BLaER1 (cell line): ENCODE results near the gene CEP70.
"Not testable (repeated sequence)": the region's sequence is repeated elsewhere in the genome, so short reads cannot be mapped to it uniquely, and the experiment has no call there.

Experiments used
- H3K27ac ChIP-seq: shearing (Covaris generic); formaldehyde crosslinking; 2 replicates; pipeline ENCODE4 v1.8.1; 2022
- H3K27me3 ChIP-seq: shearing (Covaris generic); formaldehyde crosslinking; 2 replicates; pipeline ENCODE4 v1.8.1; 2022
- H3K36me3 ChIP-seq: shearing (Covaris generic); formaldehyde crosslinking; 2 replicates; pipeline ENCODE4 v1.8.1; 2022
- H3K4me1 ChIP-seq: shearing (Covaris generic); formaldehyde crosslinking; 2 replicates; pipeline ENCODE4 v1.8.1; 2022
- H3K4me2 ChIP-seq: shearing (Covaris generic); formaldehyde crosslinking; 2 replicates; pipeline ENCODE4 v1.8.1; 2022
- H3K4me3 ChIP-seq: shearing (Covaris generic); formaldehyde crosslinking; 2 replicates; pipeline ENCODE4 v1.8.1; 2022
- H3K9ac ChIP-seq: shearing (Covaris generic); formaldehyde crosslinking; 2 replicates; pipeline ENCODE4 v1.8.1; 2022
- H3K9me3 ChIP-seq: shearing (Covaris generic); formaldehyde crosslinking; 2 replicates; pipeline ENCODE4 v1.8.1; 2022
- H4K20me1 ChIP-seq: shearing (Covaris generic); formaldehyde crosslinking; 2 replicates; pipeline ENCODE4 v1.8.1; 2022
- Cebpa-rat ChIP-seq: shearing (Covaris generic); IDR thresholded peaks from 2 replicates; pipeline ENCODE4 v1.8.1; 2022

CEP70 gene

DNA sequence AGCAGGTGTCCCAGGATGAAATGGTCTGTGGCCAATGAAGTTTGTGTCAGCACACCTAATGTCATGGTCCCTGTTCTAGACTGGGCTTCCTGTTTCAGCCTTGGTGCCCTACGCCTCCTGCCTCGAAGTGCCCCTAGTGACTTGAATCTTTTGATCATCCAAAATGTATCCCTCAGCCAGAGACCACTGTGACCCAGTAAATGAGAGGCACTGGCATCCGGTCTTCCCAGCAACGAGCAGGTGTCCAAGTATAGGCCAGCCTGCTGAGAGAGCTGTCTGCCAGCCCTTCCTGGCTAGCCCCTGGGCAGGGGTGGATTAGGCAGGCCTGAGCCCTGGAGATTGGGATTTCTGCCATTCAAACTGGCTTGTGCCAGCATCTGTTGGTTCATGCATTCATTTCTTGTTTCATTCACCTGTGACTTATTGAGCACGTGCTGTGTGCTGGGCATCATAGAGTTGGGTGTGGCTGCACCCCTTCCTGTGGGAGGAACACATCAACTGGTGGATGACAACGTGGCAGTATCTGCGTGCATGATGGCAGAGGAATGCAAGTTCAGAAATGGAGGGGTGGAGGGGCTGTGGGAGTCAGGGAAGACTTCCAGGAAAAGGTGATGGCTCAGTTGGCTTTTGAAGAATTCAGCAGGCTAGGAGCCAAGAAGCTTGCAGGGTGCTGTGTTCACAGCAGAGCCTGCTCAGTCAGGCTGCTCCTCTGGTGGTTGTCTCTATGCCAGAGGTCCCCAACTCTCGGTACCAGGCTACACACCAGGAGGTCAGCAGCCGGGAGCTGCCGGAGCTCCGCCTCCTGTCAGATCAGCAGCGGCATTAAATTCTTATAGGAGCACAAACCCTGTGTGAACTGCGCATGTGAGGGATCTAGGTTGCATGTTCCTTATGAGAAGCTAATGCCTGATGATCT is 138.0 kb downstream of the CEP70 start:
- Histone ChIP-seq H3K4me2 (no peak overlapping the region), H3K4me1 (peaks cover 5% of the 10 kb centered on the region; the same call in 1 of the 2 replicates), H4K20me1 (no peaks in the 10 kb centered on the region), H3K36me3 (no peaks in the 10 kb centered on the region), H3K9ac (no peak overlapping the region), H3K27me3 (no peaks in the 10 kb centered on the region), H3K27ac (no peak overlapping the region), H3K4me3 (no peak overlapping the region), H3K9me3 (no peaks in the 10 kb centered on the region)
- no peak for TF ChIP-seq Cebpa-rat

DNA sequence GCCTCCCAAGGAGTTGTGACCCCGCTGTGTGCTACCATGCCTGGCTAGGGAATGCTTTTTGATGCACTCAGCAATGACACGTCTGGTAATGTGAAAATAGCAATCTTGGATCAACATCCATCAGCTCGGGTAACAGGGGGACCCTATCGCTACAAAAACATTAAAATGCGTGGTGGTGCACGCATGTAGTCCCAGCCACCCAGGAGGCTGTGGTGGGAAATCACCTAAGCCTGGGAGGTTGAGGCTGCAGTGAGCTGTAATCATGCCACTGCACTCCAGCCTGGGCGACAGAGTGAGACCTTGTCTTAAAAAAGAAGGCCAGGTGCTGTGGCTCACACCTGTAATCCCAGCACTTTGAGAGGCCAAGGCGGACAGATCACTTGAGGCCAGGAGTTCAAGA is 140.1 kb downstream of the CEP70 start:
- not testable (repeated sequence) for H3K4me3 ChIP-seq, H4K20me1 ChIP-seq, H3K9me3 ChIP-seq, H3K9ac ChIP-seq, H3K4me2 ChIP-seq, H3K36me3 ChIP-seq, H3K4me1 ChIP-seq, H3K27me3 ChIP-seq, H3K27ac ChIP-seq

DNA sequence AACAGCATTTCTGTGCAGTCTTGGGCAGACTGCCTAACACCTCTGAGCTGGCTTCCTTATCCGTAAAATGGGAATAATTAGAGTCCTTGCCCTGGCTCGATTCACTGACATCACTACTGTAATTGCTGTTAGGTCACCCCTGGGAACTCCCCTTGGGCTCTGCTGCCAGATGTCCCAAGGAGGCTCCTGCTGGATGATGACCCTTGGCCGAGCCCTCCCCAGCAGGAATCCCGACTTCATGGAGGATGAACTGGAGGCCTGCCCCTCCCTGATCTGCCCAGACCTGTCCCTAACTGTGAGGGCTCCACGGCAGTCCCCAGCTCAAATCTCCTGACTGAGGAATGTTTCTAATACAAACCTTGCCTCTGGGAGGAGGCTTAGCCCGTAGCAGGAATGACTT is 141.6 kb downstream of the CEP70 start:
- H3K27ac ChIP-seq, result no peak overlapping the region
- no peak for TF ChIP-seq Cebpa-rat

DNA sequence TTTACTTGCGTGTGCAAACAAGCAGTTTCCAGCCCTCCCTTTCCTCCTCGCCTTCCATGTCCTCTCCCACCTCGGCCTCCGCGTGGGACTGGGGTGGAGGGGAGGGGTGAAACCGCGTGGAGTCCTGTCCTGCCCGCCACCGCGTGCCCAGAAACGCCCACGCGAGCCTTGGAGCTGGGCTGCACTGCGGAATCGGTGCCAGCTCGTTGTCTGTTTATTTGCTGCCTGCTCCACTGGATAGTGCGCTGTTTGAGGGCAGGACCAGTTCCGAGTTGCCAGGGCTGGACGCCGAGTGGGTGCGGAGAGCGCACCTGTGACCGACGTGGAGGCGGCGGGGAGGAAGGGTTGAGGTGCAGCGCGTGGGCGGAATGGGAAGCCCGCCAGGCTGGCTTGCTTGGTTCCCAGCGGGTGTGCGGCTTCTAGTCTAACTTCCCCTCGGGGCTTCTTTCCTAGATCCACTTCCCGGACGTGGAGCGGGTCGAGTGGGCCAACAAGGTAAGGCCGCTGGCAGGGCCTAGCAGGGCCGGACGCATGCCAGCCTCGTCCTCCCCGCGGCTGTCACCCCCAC is 142.4 kb downstream of the CEP70 start:
- Histone ChIP-seq H3K4me1 (no peaks in the 10 kb centered on the region), H3K4me3 (no peak overlapping the region), H3K4me2 (no peak overlapping the region), H4K20me1 (no peaks in the 10 kb centered on the region), H3K27ac (no peak overlapping the region), H3K9me3 (no peaks in the 10 kb centered on the region), H3K27me3 (no peaks in the 10 kb centered on the region), H3K9ac (no peak overlapping the region), H3K36me3 (no peaks in the 10 kb centered on the region)
- TF ChIP-seq Cebpa-rat, result no peak

More for the DNA sequence above, 141.6 kb downstream of the CEP70 start:
- Histone ChIP-seq H3K9me3 (no peaks in the 10 kb centered on the region), H3K4me3 (no peak overlapping the region), H3K4me1 (no peaks in the 10 kb centered on the region), H3K4me2 (no peak overlapping the region), H3K27me3 (no peaks in the 10 kb centered on the region), H3K9ac (no peak overlapping the region), H4K20me1 (no peaks in the 10 kb centered on the region), H3K36me3 (no peaks in the 10 kb centered on the region)

DNA sequence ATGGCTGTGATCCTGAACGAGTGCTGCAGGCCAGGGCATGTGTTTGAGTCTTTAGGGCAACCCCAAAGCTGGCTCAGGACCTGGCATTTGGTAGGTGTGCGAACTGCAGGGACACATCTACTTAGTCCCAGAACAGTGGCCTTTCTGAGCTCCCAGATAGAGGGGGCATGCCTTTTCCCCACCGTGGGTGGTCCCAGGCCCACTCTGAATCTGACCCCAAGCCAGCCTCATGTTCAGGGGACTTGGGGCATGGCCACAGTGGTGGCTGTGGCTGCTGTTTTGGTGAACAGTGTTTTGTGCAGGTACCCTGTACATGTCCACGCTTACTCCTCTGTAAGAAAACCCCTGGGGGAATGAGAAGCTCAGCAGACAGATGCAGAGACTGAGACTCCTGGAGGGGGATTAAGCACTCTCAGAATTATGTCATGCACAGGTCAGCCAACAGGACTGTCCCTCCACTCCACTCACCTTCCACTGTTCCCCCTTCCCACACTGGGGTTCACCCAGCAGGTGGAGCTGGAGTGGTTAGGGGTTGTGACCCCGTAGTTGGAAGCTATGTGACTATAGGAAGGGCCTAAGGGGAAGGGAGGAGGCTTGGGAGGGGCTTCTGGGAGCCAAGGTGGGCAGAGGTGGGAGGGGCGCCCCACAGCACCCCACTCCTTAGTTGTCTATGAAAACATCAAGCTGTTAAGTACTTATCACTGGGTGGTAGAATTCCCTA is 143.2 kb downstream of the CEP70 start:
- Histone ChIP-seq H3K9me3 (no peaks in the 10 kb centered on the region), H3K4me3 (no peak overlapping the region), H3K9ac (no peak overlapping the region), H3K36me3 (no peaks in the 10 kb centered on the region), H3K27ac (no peak overlapping the region), H3K4me1 (no peaks in the 10 kb centered on the region), H3K27me3 (no peaks in the 10 kb centered on the region), H3K4me2 (no peak overlapping the region), H4K20me1 (no peaks in the 10 kb centered on the region)
- no peak for TF ChIP-seq Cebpa-rat

DNA sequence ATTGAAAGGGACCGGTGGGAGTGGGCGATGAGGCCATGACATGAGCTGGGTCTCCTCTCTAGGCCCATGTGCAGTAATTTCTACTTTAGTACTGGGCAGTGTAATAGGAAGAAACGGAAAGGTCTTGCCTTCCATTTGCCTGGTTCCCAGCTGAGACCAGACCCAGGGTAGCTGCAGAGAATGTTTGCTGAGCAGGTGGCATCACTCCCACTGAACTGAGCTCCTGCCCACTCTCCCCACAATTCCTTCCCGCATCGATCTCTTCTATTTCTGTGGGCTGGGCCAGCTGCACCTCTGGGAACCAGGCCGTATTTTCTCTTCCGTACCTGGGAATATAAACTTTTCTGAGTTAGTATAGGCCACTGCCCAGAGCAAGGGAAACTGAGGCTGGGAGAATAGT is 143.9 kb downstream of the CEP70 start:
- Histone ChIP-seq H3K27me3 (no peaks in the 10 kb centered on the region), H3K9me3 (no peaks in the 10 kb centered on the region), H3K36me3 (no peaks in the 10 kb centered on the region), H3K27ac (no peak overlapping the region), H3K9ac (no peak overlapping the region), H3K4me1 (no peaks in the 10 kb centered on the region), H3K4me2 (no peak overlapping the region), H3K4me3 (no peak overlapping the region), H4K20me1 (no peaks in the 10 kb centered on the region)
- no peak for TF ChIP-seq Cebpa-rat

DNA sequence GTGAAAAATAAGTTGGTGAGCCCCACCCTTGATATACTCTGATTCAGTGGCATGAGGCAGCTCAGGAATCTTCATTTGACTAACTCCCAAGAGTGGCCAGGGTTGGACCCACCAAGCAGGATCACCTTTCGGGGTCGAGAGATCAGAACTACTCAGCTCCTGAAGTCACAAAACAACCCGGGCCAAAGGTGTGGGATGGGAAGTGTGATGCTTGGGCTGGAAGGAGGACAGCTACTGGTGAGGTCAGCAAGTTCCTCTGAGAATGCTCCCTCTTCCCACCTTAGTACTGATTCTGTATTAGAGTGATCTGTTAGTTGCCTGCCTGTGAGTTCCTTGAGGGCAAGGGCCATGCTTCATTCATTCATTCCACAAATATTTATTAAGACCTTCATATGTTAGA is 144.6 kb downstream of the CEP70 start:
- Histone ChIP-seq H3K27ac (no peak overlapping the region), H3K4me3 (no peak overlapping the region), H3K9me3 (no peaks in the 10 kb centered on the region), H3K4me1 (no peaks in the 10 kb centered on the region), H3K4me2 (no peak overlapping the region), H3K27me3 (no peaks in the 10 kb centered on the region), H4K20me1 (no peaks in the 10 kb centered on the region), H3K9ac (no peak overlapping the region), H3K36me3 (no peaks in the 10 kb centered on the region)
- no peak for TF ChIP-seq Cebpa-rat

DNA sequence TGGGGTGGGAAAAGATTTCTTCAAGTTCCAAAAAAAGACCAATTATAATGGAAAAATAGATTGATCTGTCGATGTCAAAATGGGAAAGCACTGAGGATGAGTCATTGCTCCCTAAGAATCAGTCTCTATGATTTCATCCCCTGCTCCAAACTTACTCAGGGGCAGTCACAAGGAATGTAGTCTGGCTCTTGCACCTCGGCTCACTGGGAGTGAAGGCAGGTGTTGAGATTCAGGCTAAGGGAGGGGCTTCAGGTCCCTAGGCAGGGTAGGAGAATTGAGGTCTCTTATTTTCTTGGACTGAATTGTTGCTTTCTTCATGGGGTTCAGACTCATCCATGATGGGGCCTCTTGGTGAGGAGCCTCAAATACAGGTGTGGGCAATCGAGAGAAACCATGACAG is 145.4 kb downstream of the CEP70 start:
- no peaks in the 10 kb centered on the region for H3K36me3 ChIP-seq
- no peak overlapping the region for H3K4me2 ChIP-seq
- H3K9me3 ChIP-seq, result no peaks in the 10 kb centered on the region
- H4K20me1 ChIP-seq, result no peaks in the 10 kb centered on the region
- H3K27ac ChIP-seq, result no peak overlapping the region
- H3K4me3 ChIP-seq, result no peak overlapping the region
- TF ChIP-seq Cebpa-rat, result no peak
- H3K9ac ChIP-seq, result no peak overlapping the region
- H3K27me3 ChIP-seq, result no peaks in the 10 kb centered on the region
- no peaks in the 10 kb centered on the region for H3K4me1 ChIP-seq

DNA sequence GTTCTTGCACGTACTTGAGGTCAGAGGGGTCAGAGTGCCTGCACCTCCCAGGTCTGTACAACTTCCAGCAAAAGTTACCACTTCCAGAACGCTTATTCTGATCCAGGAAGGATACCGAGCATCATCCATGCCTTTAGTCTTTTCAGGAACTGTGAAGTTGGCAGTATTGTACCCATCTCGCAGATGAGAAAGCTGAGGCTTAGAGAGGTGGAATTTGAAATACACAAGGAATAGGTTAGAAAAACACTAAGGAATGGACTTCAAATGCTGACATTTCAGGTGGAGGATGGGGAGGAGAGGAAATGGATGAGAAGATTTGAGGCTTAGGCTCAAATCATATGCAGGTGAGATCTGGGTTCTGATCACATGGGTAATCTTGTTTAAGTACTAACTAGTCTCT is 148.4 kb downstream of the CEP70 start:
- Histone ChIP-seq H3K27me3 (no peaks in the 10 kb centered on the region), H3K4me2 (no peak overlapping the region), H3K4me3 (no peak overlapping the region), H3K27ac (no peak overlapping the region), H3K9me3 (no peaks in the 10 kb centered on the region), H4K20me1 (no peaks in the 10 kb centered on the region), H3K36me3 (no peaks in the 10 kb centered on the region), H3K4me1 (no peaks in the 10 kb centered on the region), H3K9ac (no peak overlapping the region)
- TF ChIP-seq Cebpa-rat, result no peak

DNA sequence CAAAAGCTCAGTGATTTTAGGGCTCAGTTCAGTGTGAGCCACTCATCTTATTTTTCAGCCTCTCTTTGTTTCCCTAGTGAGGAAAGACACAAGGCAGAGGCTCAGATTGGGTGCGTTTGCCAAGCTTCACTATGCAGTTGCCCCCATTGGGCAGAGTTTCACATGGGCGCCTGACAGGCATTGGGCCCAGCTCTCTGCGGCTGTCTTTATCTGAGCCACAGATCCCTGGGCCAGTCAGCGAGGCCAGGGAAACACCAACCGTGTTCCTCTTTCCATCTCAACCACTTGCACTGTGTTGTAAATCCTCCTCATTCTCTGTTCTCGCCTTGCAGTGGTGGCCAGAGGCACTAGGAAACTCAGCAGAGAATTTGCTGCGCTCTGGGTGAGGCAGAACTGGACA is 148.8 kb downstream of the CEP70 start:
- Histone ChIP-seq H3K36me3 (no peaks in the 10 kb centered on the region), H3K27ac (no peak overlapping the region), H3K4me1 (no peaks in the 10 kb centered on the region), H3K27me3 (no peaks in the 10 kb centered on the region), H3K4me2 (no peak overlapping the region), H3K9me3 (no peaks in the 10 kb centered on the region), H3K4me3 (no peak overlapping the region), H4K20me1 (no peaks in the 10 kb centered on the region), H3K9ac (no peak overlapping the region)
- no peak for TF ChIP-seq Cebpa-rat
